ENCODE measurements around the gene ZBTB20.

GRCh38 chr3:114320246-114320645, 826.8 kb downstream of the ZBTB20 start:
- no peak for TF ChIP-seq CTCF (IDR thresholded peaks at IDR 0.05 in 2 of 3, conservative IDR thresholded peaks at IDR 0.05 in 1 of 3; ENCODE audit: control insufficient read depth in 2 of 3, extremely low read depth in 1 of 3, insufficient read depth in 1 of 3, low read depth in 3 of 3, low read length in 3 of 3)
- TF ChIP-seq HDGF (IDR thresholded peaks at IDR 0.05): no peak
- TF ChIP-seq HCFC1 (IDR thresholded peaks at IDR 0.05; ENCODE audit: low read length): no peak
- no peak for TF ChIP-seq RFX5 (IDR thresholded peaks at IDR 0.05; ENCODE audit: low read depth, low read length)
- no peak for TF ChIP-seq MTA3 (IDR thresholded peaks at IDR 0.05; ENCODE audit: borderline replicate concordance, low read length)
- TF ChIP-seq E2F4 (IDR thresholded peaks at IDR 0.05; ENCODE audit: low read depth, low read length): no peak
- TF ChIP-seq POLR2A (IDR thresholded peaks at IDR 0.05; ENCODE audit: low read depth, low read length): no peak
- TF ChIP-seq CBFB (IDR thresholded peaks at IDR 0.05; ENCODE audit: low read depth): no peak
- TF ChIP-seq POLR2AphosphoS5 (IDR thresholded peaks at IDR 0.05; ENCODE audit: low read length): no peak
- no peak for TF ChIP-seq CHD1 (IDR thresholded peaks at IDR 0.05; ENCODE audit: low read depth, low read length)
- TF ChIP-seq EZH2 (IDR thresholded peaks at IDR 0.05; ENCODE audit: borderline replicate concordance, control insufficient read depth, low read depth, low read length): no peak
- no peak for TF ChIP-seq TARDBP (IDR thresholded peaks at IDR 0.05; ENCODE audit: borderline replicate concordance)
- no peak for TF ChIP-seq ZBTB33 (IDR thresholded peaks at IDR 0.05)
